Mesendoderm (in vitro differentiated cells): ENCODE data around the gene ACER1.
"Not testable (repeated sequence)": the region's sequence is repeated elsewhere in the genome, so short reads cannot be mapped to it uniquely, and the experiment has no call there.

ENCODE experiments used
- DNase-seq: peaks from one replicate; pipeline ENCODE4 v3.0.0; 2013
- H2AK5ac ChIP-seq: 2 replicates; pipeline ENCODE4 v1.6.1; 2013; ENCODE audit warnings: low read length, inconsistent platforms
- H2BK120ac ChIP-seq: 2 replicates; pipeline ENCODE4 v1.6.1; 2013; ENCODE audit warnings: low read depth, mild to moderate bottlenecking, low read length, moderate library complexity, mixed read lengths
- H2BK15ac ChIP-seq: replicated peaks from 2 replicates; pipeline ENCODE4 v1.6.1; 2013; ENCODE audit warnings: low read depth, mild to moderate bottlenecking, moderate library complexity
- H2BK5ac ChIP-seq: 2 replicates; pipeline ENCODE4 v1.6.1; 2013; ENCODE audit warnings: low read length, inconsistent platforms
- H3K18ac ChIP-seq: 2 replicates; pipeline ENCODE4 v1.6.1; 2013; ENCODE audit warnings: mild to moderate bottlenecking, low read length, mixed read lengths
- H3K23ac ChIP-seq: one replicate; pipeline ENCODE4 v1.6.1; 2013; ENCODE audit warnings: low read length
- H3K27ac ChIP-seq: 2 replicates; pipeline ENCODE4 v1.5.1; 2013; ENCODE audit warnings: low read depth, mild to moderate bottlenecking, inconsistent platforms, low read length, moderate library complexity
- H3K27me3 ChIP-seq: 2 replicates; pipeline ENCODE4 v1.6.1; 2013; ENCODE audit warnings: low read length, control low read depth, mild to moderate bottlenecking, inconsistent platforms; ENCODE audit not compliant: insufficient read depth, poor library complexity
- H3K36me3 ChIP-seq: 2 replicates; pipeline ENCODE4 v1.6.1; 2013; ENCODE audit warnings: low read length, inconsistent platforms; ENCODE audit not compliant: control insufficient read depth, insufficient read depth
- H3K4ac ChIP-seq: one replicate; pipeline ENCODE4 v1.6.1; 2013; ENCODE audit warnings: low read depth, mild to moderate bottlenecking, low read length, moderate library complexity
- H3K4me1 ChIP-seq: 2 replicates; pipeline ENCODE4 v1.6.1; 2013; ENCODE audit warnings: low read depth, low read length, inconsistent platforms; ENCODE audit not compliant: control insufficient read depth
- H3K4me2 ChIP-seq: 2 replicates; pipeline ENCODE4 v1.6.1; 2013; ENCODE audit warnings: low read length
- H3K4me3 ChIP-seq: 2 replicates; pipeline ENCODE4 v1.5.1; 2013; ENCODE audit warnings: mild to moderate bottlenecking, low read length
- H3K56ac ChIP-seq: one replicate; pipeline ENCODE4 v1.6.1; 2013; ENCODE audit warnings: low read length
- H3K79me1 ChIP-seq: 2 replicates; pipeline ENCODE4 v1.6.1; 2013; ENCODE audit warnings: low read length, inconsistent platforms
- H3K79me2 ChIP-seq: 2 replicates; pipeline ENCODE4 v1.6.1; 2013; ENCODE audit warnings: mild to moderate bottlenecking, low read length; ENCODE audit not compliant: control insufficient read depth, insufficient read depth
- H3K9ac ChIP-seq: 2 replicates; pipeline ENCODE4 v1.6.1; 2013; ENCODE audit warnings: low read length, inconsistent platforms
- H4K5ac ChIP-seq: one replicate; pipeline ENCODE4 v1.6.1; 2013; ENCODE audit warnings: low read length
- H4K8ac ChIP-seq: one replicate; pipeline ENCODE4 v1.6.1; 2013; ENCODE audit warnings: low read depth, mild to moderate bottlenecking, control low read depth, low read length, moderate library complexity
- WGBS: extraction: QIAGEN DNeasy Blood & Tissue Kit; methylation state at CpG from one replicate; pipeline ENCODE4 v1.1.7; 2013; ENCODE audit warnings: low lambda C conversion rate, missing lambda C conversion rate; ENCODE audit not compliant: insufficient coverage; ENCODE audit errors: extremely low coverage; 5-methylcytosine and 5-hydroxymethylcytosine counted together

ACER1 gene

DNA sequence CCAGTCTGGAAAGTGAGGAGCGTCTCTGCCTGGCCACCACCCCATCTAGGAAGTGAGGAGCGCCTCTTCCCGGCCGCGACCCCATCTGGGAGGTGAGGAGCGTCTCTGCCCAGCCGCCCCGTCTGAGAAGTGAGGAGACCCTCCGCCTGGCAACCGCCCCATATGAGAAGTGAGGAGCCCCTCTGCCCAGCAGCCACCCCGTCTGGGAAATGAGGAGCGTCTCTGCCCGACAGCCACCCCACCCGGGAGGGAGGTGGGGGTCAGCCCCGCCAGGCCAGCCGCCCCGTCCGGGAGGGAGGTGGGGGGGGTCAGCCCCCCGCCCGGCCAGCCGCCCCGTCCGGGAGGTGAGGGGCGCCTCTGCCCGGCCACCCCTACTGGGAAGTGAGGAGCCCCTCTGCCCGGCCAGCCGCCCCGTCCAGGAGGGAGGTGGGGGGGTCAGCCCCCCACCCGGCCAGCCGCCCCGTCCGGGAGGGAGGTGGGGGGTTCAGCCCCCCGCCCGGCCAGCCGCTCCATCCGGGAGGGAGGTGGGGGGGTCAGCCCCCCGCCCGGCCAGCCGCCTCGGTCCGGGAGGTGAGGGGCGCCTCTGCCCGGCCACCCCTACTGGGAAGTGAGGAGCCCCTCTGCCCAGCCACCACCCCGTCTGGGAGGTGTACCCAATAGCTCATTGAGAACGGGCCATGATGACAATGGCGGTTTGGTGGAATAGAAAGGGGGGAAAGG, 22.1 kb upstream of the ACER1 start:
- not testable (repeated sequence) for H3K27ac ChIP-seq, H3K4me3 ChIP-seq, H2BK15ac ChIP-seq, H2BK120ac ChIP-seq, H3K56ac ChIP-seq, H3K4me2 ChIP-seq, H3K36me3 ChIP-seq, DNase-seq, H3K23ac ChIP-seq, H3K27me3 ChIP-seq, H3K4ac ChIP-seq, H3K4me1 ChIP-seq, H2BK5ac ChIP-seq, H3K18ac ChIP-seq, H4K8ac ChIP-seq, H3K79me1 ChIP-seq, H2AK5ac ChIP-seq, H4K5ac ChIP-seq, H3K9ac ChIP-seq, H3K79me2 ChIP-seq
- WGBS, result no CpG with 5 or more reads among the region's 46 CpGs

DNA sequence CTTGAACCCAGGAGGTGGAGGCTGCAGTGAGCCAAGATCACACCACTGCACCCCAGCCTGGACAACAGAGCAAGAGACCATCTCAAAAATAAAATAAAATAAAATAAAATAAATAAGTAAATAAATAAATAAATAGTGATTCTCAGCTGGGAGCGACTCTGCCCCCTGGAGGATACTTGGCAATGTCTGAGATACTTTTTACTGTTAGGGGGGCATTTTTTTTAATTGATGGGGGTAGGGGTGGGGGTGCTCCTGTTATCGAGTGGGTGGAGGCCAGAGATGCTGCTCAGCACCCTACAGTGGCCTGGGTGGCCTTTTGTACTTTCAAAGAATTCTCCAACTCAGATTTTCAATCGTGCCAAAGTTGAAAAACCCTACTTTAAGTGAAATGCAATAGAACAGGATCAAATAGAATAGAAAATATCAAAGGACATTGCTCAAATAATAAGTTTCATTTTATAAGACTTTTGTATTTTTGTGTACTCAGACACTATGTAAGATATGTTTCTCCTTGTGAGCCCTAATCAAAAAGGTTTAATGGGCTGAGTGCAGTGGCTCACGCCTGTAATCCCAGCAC, 20.8 kb upstream of the ACER1 start:
- no peak overlapping the region for H2AK5ac ChIP-seq
- H3K4me2 ChIP-seq, result no peak overlapping the region
- no peaks in the 10 kb centered on the region for H3K79me2 ChIP-seq
- no peak for DNase-seq
- no peak overlapping the region for H3K18ac ChIP-seq
- H3K4ac ChIP-seq, result no peak overlapping the region
- H3K79me1 ChIP-seq, result no peaks in the 10 kb centered on the region
- H2BK15ac ChIP-seq, result no peak overlapping the region
- no peak overlapping the region for H4K5ac ChIP-seq
- no peaks in the 10 kb centered on the region for H3K27me3 ChIP-seq
- no peak overlapping the region for H4K8ac ChIP-seq
- no peaks in the 10 kb centered on the region for H3K36me3 ChIP-seq
- H3K23ac ChIP-seq, result no peak overlapping the region
- H2BK120ac ChIP-seq, result no peak overlapping the region
- no peak overlapping the region for H3K9ac ChIP-seq
- no peaks in the 10 kb centered on the region for H3K4me1 ChIP-seq
- no peak overlapping the region for H3K56ac ChIP-seq
- H3K27ac ChIP-seq, result no peak overlapping the region
- no peak overlapping the region for H2BK5ac ChIP-seq
- no CpG with 5 or more reads among the region's 4 CpGs for WGBS
- no peak overlapping the region for H3K4me3 ChIP-seq

DNA sequence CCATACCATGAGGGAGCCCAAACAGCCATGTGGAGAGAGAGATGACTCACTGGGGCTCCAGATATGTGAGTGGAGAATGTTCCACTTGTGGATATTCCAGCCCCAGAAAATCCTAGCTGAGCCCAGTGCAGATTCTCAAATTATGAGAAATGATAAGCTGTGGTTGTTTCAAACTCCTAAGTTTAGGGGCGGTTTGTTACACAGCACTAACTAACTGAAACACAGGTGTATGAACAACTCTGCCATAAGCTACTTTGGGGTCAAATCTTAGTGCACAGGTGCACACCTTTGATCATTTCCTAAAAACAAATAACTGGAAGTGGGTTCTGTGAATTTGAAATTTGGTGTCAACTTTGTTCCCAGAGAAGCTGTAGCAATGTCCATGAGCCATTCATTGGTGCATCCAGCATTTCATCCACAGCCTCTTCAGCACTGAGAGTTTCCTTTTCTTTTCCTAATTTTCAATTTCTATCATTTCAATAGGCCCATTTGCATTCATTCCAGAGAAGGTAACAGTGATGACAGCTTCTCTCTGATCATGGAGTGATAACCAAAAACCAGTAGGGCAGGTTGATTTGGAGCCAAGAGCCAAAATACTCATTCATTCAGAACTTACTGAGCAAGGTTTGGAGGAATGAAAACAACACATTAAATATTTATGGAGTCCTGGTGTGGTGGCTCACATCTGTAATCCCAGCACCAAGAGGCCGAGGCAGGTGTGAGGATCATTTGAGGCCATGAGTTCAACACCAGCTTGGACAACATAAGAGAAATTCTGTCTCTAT, 19.2 kb upstream of the ACER1 start:
- Histone ChIP-seq H3K79me2 (no peaks in the 10 kb centered on the region), H2BK5ac (no peak overlapping the region), H3K56ac (no peak overlapping the region), H2AK5ac (no peak overlapping the region), H4K5ac (no peak overlapping the region), H3K36me3 (no peaks in the 10 kb centered on the region), H3K23ac (no peak overlapping the region), H3K4me1 (no peaks in the 10 kb centered on the region), H3K27ac (no peak overlapping the region), H3K4me3 (no peak overlapping the region), H3K9ac (no peak overlapping the region), H3K18ac (no peak overlapping the region), H3K4ac (no peak overlapping the region), H3K79me1 (no peaks in the 10 kb centered on the region), H2BK15ac (no peak overlapping the region), H2BK120ac (no peak overlapping the region), H4K8ac (no peak overlapping the region), H3K4me2 (no peak overlapping the region), H3K27me3 (no peaks in the 10 kb centered on the region)
- no peak for DNase-seq
- WGBS, result no CpG with 5 or more reads among the region's 2 CpGs

DNA sequence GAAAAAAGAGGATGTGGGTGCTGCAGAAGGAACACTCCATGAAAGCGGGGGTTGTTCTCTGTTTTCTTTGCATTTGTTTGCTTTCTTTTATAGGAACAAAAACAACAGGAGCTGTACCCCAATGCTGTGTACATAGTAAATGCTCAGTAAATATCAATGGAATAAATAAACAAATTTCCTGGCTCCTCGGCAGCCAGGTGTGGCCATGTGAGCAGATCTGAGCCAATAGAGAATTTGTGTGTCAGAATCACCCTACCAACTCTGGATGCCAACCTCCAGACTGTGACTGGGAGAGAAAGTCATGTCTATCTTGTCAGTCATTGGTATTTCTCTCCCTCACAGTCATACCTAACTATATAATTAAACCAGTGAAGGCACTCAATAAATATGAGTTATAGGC, 17.3 kb upstream of the ACER1 start:
- no peaks in the 10 kb centered on the region for H3K27me3 ChIP-seq
- H3K27ac ChIP-seq, result no peak overlapping the region
- no peak overlapping the region for H3K4ac ChIP-seq
- H3K56ac ChIP-seq, result no peak overlapping the region
- DNase-seq, result no peak
- no peak overlapping the region for H3K4me2 ChIP-seq
- H2AK5ac ChIP-seq, result no peak overlapping the region
- WGBS, result no CpG with 5 or more reads among the region's 2 CpGs
- no peak overlapping the region for H2BK5ac ChIP-seq
- H3K79me1 ChIP-seq, result no peaks in the 10 kb centered on the region
- H3K4me1 ChIP-seq, result no peaks in the 10 kb centered on the region
- no peak overlapping the region for H3K18ac ChIP-seq
- no peak overlapping the region for H2BK120ac ChIP-seq
- no peak overlapping the region for H3K4me3 ChIP-seq
- no peak overlapping the region for H3K23ac ChIP-seq
- no peaks in the 10 kb centered on the region for H3K36me3 ChIP-seq
- H4K5ac ChIP-seq, result no peak overlapping the region
- H3K9ac ChIP-seq, result no peak overlapping the region
- no peaks in the 10 kb centered on the region for H3K79me2 ChIP-seq
- no peak overlapping the region for H4K8ac ChIP-seq
- H2BK15ac ChIP-seq, result no peak overlapping the region

DNA sequence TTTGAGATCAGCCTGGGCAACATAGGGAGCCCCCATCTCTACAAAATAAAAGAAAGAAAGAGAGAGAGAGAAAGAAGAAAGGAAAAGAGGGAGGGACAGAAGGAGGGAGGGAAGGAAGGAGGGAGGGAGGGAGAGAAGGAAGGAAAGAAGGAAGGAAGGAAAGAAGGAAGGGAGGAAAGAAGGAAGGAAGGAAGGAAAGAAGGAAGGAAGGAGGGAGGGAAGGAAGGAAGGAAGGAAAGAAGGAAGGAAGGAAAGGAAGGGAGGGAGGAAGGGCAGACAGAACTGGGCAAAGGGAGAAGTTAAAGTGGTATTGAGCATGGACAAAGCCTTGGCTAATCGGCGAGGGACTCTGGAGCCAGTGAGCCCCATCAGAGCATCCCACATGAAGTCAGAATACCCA, 15.9 kb upstream of the ACER1 start:
- H3K4me3 ChIP-seq, H3K4me2 ChIP-seq, H3K56ac ChIP-seq, H3K4me1 ChIP-seq, H3K27ac ChIP-seq, H2BK15ac ChIP-seq, H2BK5ac ChIP-seq, H3K27me3 ChIP-seq, DNase-seq, H4K5ac ChIP-seq, H4K8ac ChIP-seq, H2BK120ac ChIP-seq, H3K79me2 ChIP-seq, H3K4ac ChIP-seq, H3K9ac ChIP-seq, H3K18ac ChIP-seq, H2AK5ac ChIP-seq, H3K23ac ChIP-seq, H3K79me1 ChIP-seq, H3K36me3 ChIP-seq: not testable (repeated sequence)
- no CpG with 5 or more reads among the region's 2 CpGs for WGBS
